Ectodermal cell (in vitro differentiated cells): Measurements from ENCODE around the gene NDUFAF4. TPM values are rescaled to one million over a fixed set of nuclear protein-coding genes. Genes with fewer than 3 reads are reported as not detected.

Experiments
- H3K27ac ChIP-seq: 2 replicates; pipeline ENCODE4 v1.7.0; 2013; ENCODE audit warnings: mild to moderate bottlenecking, low read depth, low read length; ENCODE audit not compliant: insufficient read depth, poor library complexity, severe bottlenecking
- H3K27me3 ChIP-seq: 2 replicates; pipeline ENCODE4 v1.7.0; 2013; ENCODE audit warnings: mild to moderate bottlenecking, low read length; ENCODE audit not compliant: insufficient read depth, control insufficient read depth, poor library complexity, severe bottlenecking
- H3K36me3 ChIP-seq: one replicate; pipeline ENCODE4 v1.7.0; 2013; ENCODE audit warnings: low read length; ENCODE audit not compliant: control insufficient read depth, insufficient read depth
- H3K4me1 ChIP-seq: one replicate; pipeline ENCODE4 v1.7.0; 2013; ENCODE audit warnings: low read length; ENCODE audit not compliant: control insufficient read depth, insufficient read depth
- H3K4me3 ChIP-seq: 2 replicates; pipeline ENCODE4 v1.7.0; 2013; ENCODE audit warnings: low read depth, low read length, control low read depth; ENCODE audit not compliant: insufficient read depth
- H3K9me3 ChIP-seq: 2 replicates; pipeline ENCODE4 v1.7.0; 2013; ENCODE audit warnings: mild to moderate bottlenecking, low read length, moderate library complexity; ENCODE audit not compliant: control insufficient read depth
- WGBS, 2 experiments: methylation state at CpG; one replicate each; pipeline ENCODE4 v1.1.7; 2013; ENCODE audit warnings: missing lambda C conversion rate in 2 of 2; 5-methylcytosine and 5-hydroxymethylcytosine counted together
- polyA plus RNA-seq, 4 experiments: library from polyadenylated mRNA; stranded (reverse); fragments of 50-300 nt; gene quantifications; one replicate each; pipeline ENCODE4 v1.2.3, GENCODE V29; 2013

The NDUFAF4 gene
- polyA plus RNA-seq (2013, experiment 1 of 4), result 56.0 TPM
- 45.3 TPM for polyA plus RNA-seq (2013, experiment 2 of 4)
- 53.3 TPM for polyA plus RNA-seq (2013, experiment 3 of 4)
- polyA plus RNA-seq (2013, experiment 4 of 4), result 57.5 TPM

DNA sequence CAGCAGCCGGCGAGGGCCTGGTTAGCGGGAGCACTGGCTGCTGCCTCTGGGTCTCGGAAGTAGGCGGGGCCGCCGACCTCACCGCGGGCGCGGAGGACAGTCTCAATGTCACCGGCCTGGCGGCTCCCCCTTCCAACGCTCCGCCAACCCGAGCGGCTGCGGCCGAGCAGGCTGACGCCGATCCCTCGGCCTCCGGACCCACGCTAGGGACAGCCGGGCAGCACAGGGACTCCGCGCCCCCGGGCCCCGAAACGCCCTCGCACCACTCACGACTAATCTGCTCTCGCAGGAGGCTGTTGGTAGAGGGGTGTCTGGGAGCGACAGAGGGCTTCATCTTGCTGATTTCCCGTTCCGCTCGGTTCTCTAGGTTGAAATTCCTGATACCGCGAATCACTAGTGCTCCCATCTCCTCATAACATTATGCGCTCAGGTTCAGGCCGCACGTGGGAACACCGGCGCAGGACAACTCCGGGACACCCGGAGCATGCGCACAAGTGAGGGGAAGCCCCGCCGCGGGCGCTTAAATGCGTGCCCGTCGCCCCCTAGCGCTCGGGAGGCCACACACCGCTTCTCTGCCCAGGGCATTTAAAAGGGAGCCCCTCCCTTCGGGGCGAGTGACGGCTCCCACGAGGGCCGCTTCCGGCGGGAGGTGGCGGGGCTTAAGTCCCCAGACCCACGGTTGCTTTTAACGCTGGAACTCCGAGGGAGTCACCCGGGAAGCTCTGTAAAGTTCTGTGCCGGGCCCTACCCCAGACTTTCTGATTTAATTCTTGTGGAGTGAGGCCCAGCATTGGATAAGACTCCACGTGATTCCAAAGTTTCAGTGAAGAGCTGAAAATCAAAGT is at the start of gene NDUFAF4:
Gene NDUFAF4 (minus strand): TSS at position 496 of the 845 bp plus-strand sequence. CDS start 90 bp downstream, at position 406.
- peak within 1 kb of the TSS; percentile 83 for H3K27ac ChIP-seq
- 0% methylated on average over 71 of the region's 71 CpGs for WGBS, 2 experiments
- no peaks in the 10 kb centered on the region for H3K36me3 ChIP-seq

DNA sequence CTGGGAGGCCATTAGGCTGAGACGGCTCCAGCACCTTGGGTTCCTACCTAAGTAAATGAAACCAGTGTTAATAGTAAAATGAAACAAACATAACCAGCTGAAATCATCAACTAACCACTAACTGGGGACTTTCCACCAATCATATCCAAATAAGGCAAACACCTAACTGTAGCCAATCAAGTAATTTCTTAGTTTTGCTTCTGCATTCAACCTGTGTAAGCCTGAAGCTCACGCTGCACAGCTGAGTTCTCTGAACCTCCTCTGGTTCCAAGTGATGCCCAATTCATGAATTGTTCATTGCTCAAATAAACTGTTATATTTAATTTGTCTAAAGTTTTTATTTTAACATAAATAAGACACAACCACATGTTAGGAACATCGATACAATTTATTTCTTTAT is 49.4 kb upstream of the NDUFAF4 start:
- Histone ChIP-seq H3K9me3 (no peaks in the 10 kb centered on the region), H3K4me1 (no peaks in the 10 kb centered on the region), H3K27me3 (no peaks in the 10 kb centered on the region), H3K27ac (no peak overlapping the region), H3K36me3 (no peaks in the 10 kb centered on the region), H3K4me3 (no peak overlapping the region)
- 90 to 93% methylated on average over 2 to 3 of the region's 3 CpGs for WGBS, 2 experiments

More for the DNA sequence above, at the start of gene NDUFAF4:
- peak within 1 kb of the TSS; percentile 89 for H3K4me3 ChIP-seq
- no peaks in the 10 kb centered on the region for H3K4me1 ChIP-seq
- H3K27me3 ChIP-seq, result no peaks in the 10 kb centered on the region
- H3K9me3 ChIP-seq, result no peaks in the 10 kb centered on the region

DNA sequence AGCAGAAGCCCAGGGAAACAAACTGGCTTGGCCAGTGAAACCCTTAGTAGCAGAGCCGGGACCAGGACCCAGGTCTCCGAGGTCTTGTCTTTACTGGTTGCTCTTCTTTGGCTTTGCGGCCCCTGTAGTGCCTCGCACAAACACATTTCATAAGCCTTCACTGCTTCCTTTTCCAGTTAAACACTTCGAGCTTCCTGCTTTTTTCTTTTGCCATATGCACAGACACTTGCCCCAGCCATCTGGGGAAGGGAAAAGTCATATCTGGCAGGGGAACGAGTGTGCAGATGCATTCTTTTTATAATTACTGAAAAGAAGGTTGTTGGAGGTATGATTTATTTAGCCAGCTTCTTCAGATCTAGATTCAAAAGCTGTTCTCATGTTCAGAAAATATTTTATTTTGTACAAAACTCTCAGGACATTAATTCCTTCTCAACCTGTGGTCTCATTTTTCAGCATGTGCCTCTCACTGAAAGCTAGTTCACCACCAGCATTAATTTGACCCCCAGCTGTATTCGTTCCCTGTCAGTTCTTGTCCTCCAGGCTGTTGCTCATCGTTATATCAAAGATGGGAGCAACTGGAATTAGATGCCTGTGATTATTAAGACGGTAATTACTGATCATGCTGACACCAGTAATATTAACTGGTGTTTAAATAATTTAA is 46.0 kb upstream of the NDUFAF4 start:
- Histone ChIP-seq H3K36me3 (no peaks in the 10 kb centered on the region), H3K27me3 (no peaks in the 10 kb centered on the region), H3K4me1 (no peaks in the 10 kb centered on the region), H3K4me3 (no peak overlapping the region), H3K9me3 (no peaks in the 10 kb centered on the region), H3K27ac (no peak overlapping the region)
- 89 to 93% methylated on average over 9 of the region's 9 CpGs for WGBS, 2 experiments

DNA sequence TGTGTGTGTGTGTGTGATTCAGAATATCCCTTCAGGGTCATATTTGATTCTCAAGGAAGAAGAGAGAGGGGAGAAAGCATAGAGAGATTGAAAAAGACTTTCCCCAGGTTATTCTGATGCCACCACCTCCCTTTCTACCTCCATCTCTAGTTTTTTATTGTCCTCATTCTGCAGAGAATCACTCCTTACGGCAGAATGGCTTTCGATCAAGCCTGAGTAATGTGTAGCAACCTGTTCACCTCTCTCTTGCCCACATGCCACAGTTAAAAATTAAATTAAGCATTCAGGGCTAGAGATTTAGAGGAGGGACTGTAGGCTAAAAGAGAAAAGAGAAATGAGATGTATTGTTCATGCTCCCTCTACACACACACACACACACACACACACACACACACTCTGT is 45.0 kb upstream of the NDUFAF4 start:
- no peaks in the 10 kb centered on the region for H3K4me1 ChIP-seq

DNA sequence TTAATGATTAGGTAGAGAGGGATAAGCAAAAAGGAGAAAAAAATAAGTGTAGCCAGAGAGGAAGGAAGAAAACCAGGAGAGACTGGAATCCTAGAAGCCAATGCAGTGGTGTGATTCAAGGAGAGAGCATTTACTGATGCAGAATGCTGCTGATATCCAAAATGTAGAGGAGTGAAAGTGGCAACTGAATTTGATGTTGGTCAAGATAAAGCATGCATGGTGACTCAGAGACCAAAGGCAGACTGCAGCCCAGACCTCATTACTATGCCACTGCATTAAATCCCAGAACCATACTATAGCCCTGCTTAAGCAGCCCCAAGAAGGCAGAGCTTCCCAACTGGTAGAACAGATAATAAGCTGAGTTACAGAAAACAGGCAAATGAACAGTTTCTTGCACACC is 42.6 kb upstream of the NDUFAF4 start:
- H3K27me3 ChIP-seq, result no peaks in the 10 kb centered on the region
- no peaks in the 10 kb centered on the region for H3K4me1 ChIP-seq
- no peaks in the 10 kb centered on the region for H3K36me3 ChIP-seq
- H3K4me3 ChIP-seq, result no peak overlapping the region
- no peak overlapping the region for H3K27ac ChIP-seq
- H3K9me3 ChIP-seq, result no peaks in the 10 kb centered on the region

More for the DNA sequence above, 45.0 kb upstream of the NDUFAF4 start:
- Histone ChIP-seq H3K4me3 (no peak overlapping the region), H3K9me3 (no peaks in the 10 kb centered on the region), H3K36me3 (no peaks in the 10 kb centered on the region), H3K27me3 (no peaks in the 10 kb centered on the region), H3K27ac (no peak overlapping the region)
- 86 to 96% methylated on average over 2 of the region's 2 CpGs for WGBS, 2 experiments

DNA sequence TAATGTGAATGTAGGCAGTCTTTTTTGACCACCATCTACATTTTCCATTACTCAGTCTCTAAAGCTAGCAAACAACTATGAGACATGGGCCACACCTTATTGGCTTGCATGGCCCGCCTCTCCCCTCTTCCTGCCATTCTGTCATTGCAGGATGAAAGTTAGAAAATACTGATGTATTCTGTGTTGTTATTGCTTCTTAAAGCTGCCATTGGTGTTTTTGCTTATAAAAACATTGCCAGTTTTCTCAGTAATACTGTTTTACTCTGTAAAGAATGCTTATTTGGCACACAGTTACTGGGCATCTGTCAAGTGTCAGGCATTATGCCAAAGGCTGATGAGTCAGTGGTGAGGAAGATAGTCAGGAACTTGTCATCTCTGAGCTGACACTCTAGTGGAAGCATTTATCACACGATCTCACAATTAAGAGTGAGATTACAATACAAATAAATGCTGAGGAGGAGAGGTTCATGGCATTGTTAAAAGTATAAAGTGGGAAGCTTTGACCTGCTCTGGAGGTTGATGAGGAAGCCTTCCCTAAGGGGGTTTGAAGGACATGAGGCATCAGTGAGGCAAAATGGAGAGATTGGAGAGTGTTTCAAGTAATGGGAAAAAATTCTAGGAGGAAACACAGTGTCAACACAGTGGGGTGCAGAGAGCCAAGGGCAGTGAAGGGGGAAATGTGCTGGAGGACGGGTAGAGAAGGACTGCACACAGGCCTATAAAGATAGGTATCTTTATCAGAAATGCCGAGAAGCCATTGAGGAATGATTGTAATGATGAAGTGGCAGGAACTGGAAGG is 41.5 kb upstream of the NDUFAF4 start:
- Histone ChIP-seq H3K27ac (no peak overlapping the region), H3K4me1 (no peaks in the 10 kb centered on the region), H3K36me3 (no peaks in the 10 kb centered on the region), H3K27me3 (no peaks in the 10 kb centered on the region), H3K4me3 (no peak overlapping the region), H3K9me3 (no peaks in the 10 kb centered on the region)
- 90 to 93% methylated on average over 4 of the region's 4 CpGs for WGBS, 2 experiments

DNA sequence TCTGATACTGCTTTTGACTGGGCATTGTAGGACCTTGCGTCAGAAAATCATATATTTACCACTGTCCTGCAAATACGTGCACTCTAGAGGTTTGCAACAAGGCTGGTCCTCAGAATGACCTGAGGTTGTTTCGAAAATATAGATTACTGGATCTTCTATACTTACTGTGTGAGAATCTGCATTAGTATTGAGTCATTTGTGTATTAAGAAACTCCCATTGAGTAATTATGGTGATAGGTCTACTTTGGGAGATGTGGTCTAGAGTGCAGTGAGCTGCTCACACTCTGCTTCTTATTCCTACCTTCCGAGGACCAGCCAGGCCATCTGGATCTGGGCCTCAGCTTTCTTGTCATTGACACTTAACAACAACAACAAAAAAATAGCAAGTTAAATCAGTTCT is 36.4 kb upstream of the NDUFAF4 start:
- Histone ChIP-seq H3K27ac (no peak overlapping the region), H3K9me3 (no peaks in the 10 kb centered on the region), H3K27me3 (no peaks in the 10 kb centered on the region), H3K4me3 (no peak overlapping the region), H3K36me3 (no peaks in the 10 kb centered on the region), H3K4me1 (peaks cover 4% of the 10 kb centered on the region)
- 89 to 92% methylated on average over 4 of the region's 4 CpGs for WGBS, 2 experiments

DNA sequence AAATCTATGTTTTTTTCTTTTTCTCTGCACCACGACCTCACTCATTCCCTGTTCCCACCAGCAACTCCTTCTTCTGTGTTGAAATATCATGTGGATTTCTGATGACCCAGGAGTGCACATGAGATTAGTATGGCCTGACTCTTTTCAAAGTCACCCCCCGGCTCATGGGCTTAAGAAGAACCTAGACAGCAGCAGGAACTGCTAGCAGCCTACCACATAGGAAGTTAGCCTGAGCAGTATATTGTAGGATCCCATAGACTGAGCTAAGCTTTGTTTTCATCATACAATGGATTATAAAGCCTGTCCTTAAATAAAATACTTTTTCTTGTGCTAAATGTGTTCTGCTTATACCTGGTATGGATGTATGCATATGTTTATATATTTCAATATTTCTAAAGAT is 33.5 kb upstream of the NDUFAF4 start:
- Histone ChIP-seq H3K4me3 (no peak overlapping the region), H3K36me3 (no peaks in the 10 kb centered on the region), H3K27ac (no peak overlapping the region), H3K9me3 (no peaks in the 10 kb centered on the region), H3K4me1 (peaks cover 4% of the 10 kb centered on the region), H3K27me3 (no peaks in the 10 kb centered on the region)
- WGBS, 2 experiments, result 64 to 85% methylated on average over 2 of the region's 2 CpGs

DNA sequence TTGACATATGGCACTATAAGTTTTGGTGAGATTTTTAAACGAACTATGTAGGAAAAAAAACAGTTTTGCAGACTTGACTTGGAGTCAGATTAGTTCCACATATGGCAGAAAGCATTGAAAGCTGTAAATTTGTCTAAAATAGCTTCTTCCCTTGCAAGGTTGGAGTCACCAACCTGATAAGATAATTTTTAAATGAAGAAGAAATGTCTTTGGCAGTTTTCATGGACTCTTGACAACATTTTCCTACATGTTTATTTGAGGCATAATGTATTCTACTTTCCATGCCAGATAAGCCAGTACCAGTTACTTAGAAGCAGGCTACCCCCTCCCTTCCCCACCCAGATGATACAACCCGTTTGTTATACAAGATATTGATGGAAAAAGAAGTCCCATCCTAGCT is 32.0 kb upstream of the NDUFAF4 start:
- WGBS, 2 experiments, result 85 to 92% methylated on average over 2 of the region's 2 CpGs
- peaks cover 5% of the 10 kb centered on the region for H3K27me3 ChIP-seq
- H3K27ac ChIP-seq, result no peak overlapping the region
- no peaks in the 10 kb centered on the region for H3K9me3 ChIP-seq
- H3K36me3 ChIP-seq, result no peaks in the 10 kb centered on the region
- H3K4me3 ChIP-seq, result no peak overlapping the region
- peaks cover 4% of the 10 kb centered on the region for H3K4me1 ChIP-seq

DNA sequence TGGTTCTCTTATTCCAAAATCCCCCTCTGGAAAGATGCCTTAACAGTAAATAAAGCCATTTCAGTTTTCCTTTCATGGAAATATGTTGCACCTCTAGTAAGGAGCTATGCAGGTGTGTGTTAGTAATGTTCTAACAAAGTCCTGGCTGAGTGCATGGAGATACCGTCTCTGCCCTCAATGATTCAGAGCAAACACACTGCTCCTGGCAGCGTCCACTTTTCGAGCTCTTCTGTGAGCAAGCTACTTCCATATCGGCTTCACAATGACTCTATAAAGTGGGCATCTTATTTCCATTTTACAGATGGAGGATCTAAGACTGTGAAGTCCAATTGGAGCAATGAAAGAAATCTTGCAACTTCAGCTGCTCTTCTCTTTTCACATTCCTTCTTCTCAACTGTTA is 30.0 kb upstream of the NDUFAF4 start:
- Histone ChIP-seq H3K4me1 (peaks cover 4% of the 10 kb centered on the region), H3K9me3 (no peaks in the 10 kb centered on the region), H3K4me3 (no peak overlapping the region), H3K27me3 (peaks cover 15% of the 10 kb centered on the region), H3K36me3 (no peaks in the 10 kb centered on the region), H3K27ac (no peak overlapping the region)
- 92 to 95% methylated on average over 4 of the region's 4 CpGs for WGBS, 2 experiments
